ENCODE results near the gene ESRRA. TPM values are rescaled to one million over a fixed set of nuclear protein-coding genes. Genes with fewer than 3 reads are reported as not detected.

Gene ESRRA
- total RNA-seq, 2 experiments from 2014 or later = 10.9 to 12.0 TPM

GRCh38 chr11:64275841-64276240, 29.5 kb upstream of the ESRRA start:
- ChIA-PET POLR2A (interaction anchor here (1.0 kb wide), 1 partner anchor 68 kb away, joined by 3 read pairs; no protein-coding TSS in a partner anchor), CTCF (interaction anchor here (1.3 to 1.6 kb wide), 3 partner anchors 24 to 29 kb away, joined by 3 to 5 read pairs (median 3); partner anchors contain the start of gene PLCB3)
- intact Hi-C loops (cut with DNase I, micrococcal nuclease) = no loop called here
- ATAC-seq (ENCODE audit: poor library complexity) = no peak
- Mint-ChIP-seq H3K27me3 (no peaks in the 10 kb centered on the region), H3K4me1 (ENCODE audit: low read depth) (peaks cover 9% of the 10 kb centered on the region), H3K27ac (no peak overlapping the region), H3K4me3 (no peak overlapping the region), H3K9me3 (no peaks in the 10 kb centered on the region), H3K36me3 (ENCODE audit: low read depth) (peaks cover 13% of the 10 kb centered on the region)
- no peak for DNase-seq
- Histone ChIP-seq H3K27me3 (ENCODE audit: control insufficient read depth in 1 of 2, insufficient read depth in 2 of 2, low read length in 2 of 2) (no peaks in the 10 kb centered on the region), H3K9me3 (ENCODE audit: control insufficient read depth in 1 of 2, insufficient read depth in 1 of 2, low read length in 2 of 2) (no peaks in the 10 kb centered on the region), H3K4me3 (ENCODE audit: low read length) (no peak overlapping the region), H3K27ac (ENCODE audit: low read depth in 1 of 2, low read length in 2 of 2) (no peak overlapping the region), H3K36me3 (ENCODE audit: insufficient read depth, low read length) (peaks cover 22% of the 10 kb centered on the region), H3K4me1 (ENCODE audit: insufficient read depth, low read length) (peaks cover 15% of the 10 kb centered on the region)
- no peak for TF ChIP-seq CTCF (IDR thresholded peaks at IDR 0.05)

- DNase-seq (no peak), ATAC-seq (ENCODE audit: poor library complexity) (no peak)
- Mint-ChIP-seq H3K27me3 (no peaks in the 10 kb centered on the region), H3K4me1 (ENCODE audit: low read depth) (peaks cover 8% of the 10 kb centered on the region), H3K36me3 (ENCODE audit: low read depth) (peaks cover 6% of the 10 kb centered on the region), H3K4me3 (no peak overlapping the region), H3K27ac (no peak overlapping the region), H3K9me3 (no peaks in the 10 kb centered on the region)
- POLR2A ChIA-PET = interaction anchor here (1.0 kb wide), 1 partner anchor 69 kb away, joined by 3 read pairs; no protein-coding TSS in a partner anchor
- H3K4me1 ChIP-seq (ENCODE audit: insufficient read depth, low read length) = peaks cover 11% of the 10 kb centered on the region
- no peaks in the 10 kb centered on the region for H3K27me3 ChIP-seq (ENCODE audit: control insufficient read depth in 1 of 2, insufficient read depth in 2 of 2, low read length in 2 of 2)
- H3K27ac ChIP-seq (ENCODE audit: low read depth in 1 of 2, low read length in 2 of 2) = no peak overlapping the region
- no peaks in the 10 kb centered on the region for H3K9me3 ChIP-seq (ENCODE audit: control insufficient read depth in 1 of 2, insufficient read depth in 1 of 2, low read length in 2 of 2)
- TF ChIP-seq CTCF (IDR thresholded peaks at IDR 0.05) = no peak
- no peak overlapping the region for H3K4me3 ChIP-seq (ENCODE audit: low read length)
- peaks cover 23% of the 10 kb centered on the region for H3K36me3 ChIP-seq (ENCODE audit: insufficient read depth, low read length)
- intact Hi-C loops (cut with DNase I, micrococcal nuclease) = no loop called here
- CTCF ChIA-PET = interaction anchor here (1.3 kb wide), 1 partner anchor 24 kb away, joined by 3 read pairs; no protein-coding TSS in a partner anchor
These were observed 28.5 kb upstream of the ESRRA start for GRCh38 chr11:64276653-64277431.

DNA sequence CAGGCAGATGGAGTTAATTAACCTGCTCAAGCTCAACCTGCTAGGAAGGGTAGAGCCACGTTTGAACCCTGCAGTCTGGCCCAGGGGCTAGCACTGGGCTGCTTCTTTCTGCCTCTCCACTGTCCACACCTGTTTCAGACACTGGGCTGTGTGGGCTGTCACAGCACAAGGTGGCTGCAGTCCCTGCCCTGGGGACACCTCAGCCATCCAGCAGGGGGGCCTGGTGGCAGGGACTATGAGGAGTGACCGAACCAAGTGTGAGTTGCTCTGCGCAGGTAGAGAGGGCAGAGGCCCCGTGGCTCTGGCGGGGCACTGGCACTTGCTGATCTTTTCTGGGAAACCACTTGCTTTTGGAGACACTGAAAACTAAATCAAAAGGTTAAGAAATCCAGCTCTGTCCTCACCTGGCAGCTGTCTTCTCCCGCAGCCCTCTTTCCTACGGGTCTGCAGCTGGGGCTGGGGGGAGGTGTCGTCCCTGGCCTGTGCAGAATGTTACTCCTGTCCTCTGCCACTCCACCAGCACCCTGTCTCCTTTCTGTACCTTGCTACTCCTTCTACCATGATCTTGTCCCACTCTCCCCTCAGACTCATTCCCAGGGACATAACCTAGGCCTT, 26.6 kb upstream of the ESRRA start:
- intact Hi-C loops (cut with DNase I, micrococcal nuclease) = no loop called here
- no peaks in the 10 kb centered on the region for H3K27me3 ChIP-seq (ENCODE audit: control insufficient read depth in 1 of 2, insufficient read depth in 2 of 2, low read length in 2 of 2)
- peaks cover 6% of the 10 kb centered on the region for H3K36me3 Mint-ChIP-seq (ENCODE audit: low read depth)
- no peak overlapping the region for H3K4me3 ChIP-seq (ENCODE audit: low read length)
- CTCF ChIA-PET = interaction anchor here (1.2 kb wide), 1 partner anchor 26 kb away, joined by 4 read pairs; no protein-coding TSS in a partner anchor
- no peaks in the 10 kb centered on the region for H3K9me3 ChIP-seq (ENCODE audit: control insufficient read depth in 1 of 2, insufficient read depth in 1 of 2, low read length in 2 of 2)
- peaks cover 14% of the 10 kb centered on the region for H3K4me1 Mint-ChIP-seq (ENCODE audit: low read depth)
- H3K36me3 ChIP-seq (ENCODE audit: insufficient read depth, low read length) = peaks cover 33% of the 10 kb centered on the region
- no peak for TF ChIP-seq CTCF (IDR thresholded peaks at IDR 0.05)
- POLR2A ChIA-PET = no interaction called here
- no peak for ATAC-seq (ENCODE audit: poor library complexity)
- H3K4me3 Mint-ChIP-seq = no peak overlapping the region
- peaks cover 12% of the 10 kb centered on the region for H3K4me1 ChIP-seq (ENCODE audit: insufficient read depth, low read length)
- no peak overlapping the region for H3K27ac Mint-ChIP-seq
- H3K9me3 Mint-ChIP-seq = no peaks in the 10 kb centered on the region
- DNase-seq = no peak
- no peak overlapping the region for H3K27ac ChIP-seq (ENCODE audit: low read depth in 1 of 2, low read length in 2 of 2)
- H3K27me3 Mint-ChIP-seq = no peaks in the 10 kb centered on the region
